ENCODE measurements around the gene COL25A1. TPM values are rescaled to one million over a fixed set of nuclear protein-coding genes. Genes with fewer than 3 reads are reported as not detected.

COL25A1 gene
- total RNA-seq, 4 donors from 2014 or later, result 0.06 to 0.53 (median 0.23) TPM

- DNase-seq, result no peak
- Histone ChIP-seq H3K27ac (no peak overlapping the region), H3K4me1 (no peaks in the 10 kb centered on the region), H3K9me3 (no peaks in the 10 kb centered on the region), H3K27me3 (no peaks in the 10 kb centered on the region), H3K4me3 (no peak overlapping the region), H3K36me3 (no peaks in the 10 kb centered on the region)
- intact Hi-C loops (cut with DNase I), result no loop called here
- 65 to 68% methylated on average over 4 of the region's 4 CpGs for WGBS, 2 donors
- TF ChIP-seq CTCF (IDR thresholded peaks at IDR 0.05) (no peak), POLR2A (IDR thresholded peaks at IDR 0.05) (no peak)
Measured at GRCh38 chr4:108953941-108954340, 348.5 kb downstream of the COL25A1 start.

- TF ChIP-seq POLR2A (IDR thresholded peaks at IDR 0.05) (no peak), CTCF (IDR thresholded peaks at IDR 0.05) (no peak)
- no peak for DNase-seq
- Histone ChIP-seq H3K27me3 (no peaks in the 10 kb centered on the region), H3K36me3 (no peaks in the 10 kb centered on the region), H3K4me1 (no peaks in the 10 kb centered on the region), H3K4me3 (no peak overlapping the region), H3K27ac (no peak overlapping the region), H3K9me3 (no peaks in the 10 kb centered on the region)
- 64 to 73% methylated on average over 6 of the region's 6 CpGs for WGBS, 2 donors
- intact Hi-C loops (cut with DNase I), result no loop called here
Measured at GRCh38 chr4:108950158-108950915, 352.1 kb downstream of the COL25A1 start.

- no peak for DNase-seq
- H3K27me3 ChIP-seq, result no peaks in the 10 kb centered on the region
- no peaks in the 10 kb centered on the region for H3K36me3 ChIP-seq
- no peaks in the 10 kb centered on the region for H3K4me1 ChIP-seq
- H3K4me3 ChIP-seq, result no peak overlapping the region
- intact Hi-C loops (cut with DNase I), result no loop called here
- TF ChIP-seq POLR2A (IDR thresholded peaks at IDR 0.05), result no peak
- H3K9me3 ChIP-seq, result no peaks in the 10 kb centered on the region
- H3K27ac ChIP-seq, result no peak overlapping the region
Measured at GRCh38 chr4:108947526-108947925, 354.9 kb downstream of the COL25A1 start.

GRCh38 chr4:108946237-108946636 is 356.2 kb downstream of the COL25A1 start:
- no peaks in the 10 kb centered on the region for H3K36me3 ChIP-seq
- no peaks in the 10 kb centered on the region for H3K27me3 ChIP-seq
- no peak overlapping the region for H3K4me3 ChIP-seq
- WGBS, 2 donors, result 95 to 97% methylated on average over 2 of the region's 2 CpGs
- H3K9me3 ChIP-seq, result no peaks in the 10 kb centered on the region
- TF ChIP-seq POLR2A (IDR thresholded peaks at IDR 0.05), result no peak
- TF ChIP-seq CTCF (IDR thresholded peaks at IDR 0.05), result no peak
- no peak for DNase-seq
- H3K4me1 ChIP-seq, result no peaks in the 10 kb centered on the region
- intact Hi-C loops (cut with DNase I), result no loop called here
- H3K27ac ChIP-seq, result no peak overlapping the region

GRCh38 chr4:108943976-108944591 is 358.4 kb downstream of the COL25A1 start:
- TF ChIP-seq CTCF (IDR thresholded peaks at IDR 0.05), result no peak
- no peak for TF ChIP-seq POLR2A (IDR thresholded peaks at IDR 0.05)

More at GRCh38 chr4:108943976-108944591, 358.4 kb downstream of the COL25A1 start:
- H3K4me3 ChIP-seq, result no peak overlapping the region
- intact Hi-C loops (cut with DNase I), result no loop called here
- DNase-seq, result no peak
- no peaks in the 10 kb centered on the region for H3K27me3 ChIP-seq
- H3K27ac ChIP-seq, result no peak overlapping the region
- no peaks in the 10 kb centered on the region for H3K9me3 ChIP-seq
- 59 to 67% methylated on average over 4 of the region's 4 CpGs for WGBS, 2 donors
- H3K4me1 ChIP-seq, result no peaks in the 10 kb centered on the region
- H3K36me3 ChIP-seq, result no peaks in the 10 kb centered on the region
